ENCODE measurements around the gene CD4. TPM values are rescaled to one million over a fixed set of nuclear protein-coding genes. Genes with fewer than 3 reads are reported as not detected.

CD4 gene
- total RNA-seq, 1 experiment from 2014 or later: 0.42 TPM

- no peak overlapping the region for H3K4me2 ChIP-seq (ENCODE audit: low read length)
- no peak overlapping the region for H3K9ac ChIP-seq (ENCODE audit: low read length)
- ChIA-PET POLR2A (no interaction called here), RAD21 (ENCODE audit: low non-redundant PET in 1 of 2, low total read pairs in 2 of 2, uncharacterized antibody in 2 of 2, unreplicated experiment in 2 of 2) (no interaction called here), CTCF (no interaction called here)
- H3K27me3 ChIP-seq (ENCODE audit: insufficient read depth, low read length): no peaks in the 10 kb centered on the region
- no peak overlapping the region for H3K4me3 ChIP-seq (replicated peaks in 1 of 2; ENCODE audit: low read depth in 1 of 2, low read length in 2 of 2)
- ATAC-seq (no peak), DNase-seq (ENCODE audit: low read depth, low spot score) (no peak)
- intact Hi-C loops (cut with micrococcal nuclease): loop anchor here (5.0 kb wide), 1 partner anchor 212 kb away; no protein-coding TSS in a partner anchor
- peaks cover 14 to 21% of the 10 kb centered on the region in 2 experiments; a peak in 3 of 4 replicates for H3K4me1 ChIP-seq (ENCODE audit: control insufficient read depth in 1 of 2, insufficient read depth in 2 of 2, low read length in 2 of 2)
- H2AFZ ChIP-seq (ENCODE audit: low read depth, low read length, poor library complexity, severe bottlenecking): no peak overlapping the region
- BruUV-seq (replicated peaks): no TSS peak
- no peak for TF ChIP-seq SRF (IDR thresholded peaks at IDR 0.05; ENCODE audit: low read depth)
- no peak for TF ChIP-seq FOSL1 (IDR thresholded peaks at IDR 0.05; ENCODE audit: low read depth)
- no peak for TF ChIP-seq TCF7L2 (IDR thresholded peaks at IDR 0.05; ENCODE audit: borderline replicate concordance, extremely low read depth, insufficient read depth, insufficient read length)
- TF ChIP-seq, protein P1, sequence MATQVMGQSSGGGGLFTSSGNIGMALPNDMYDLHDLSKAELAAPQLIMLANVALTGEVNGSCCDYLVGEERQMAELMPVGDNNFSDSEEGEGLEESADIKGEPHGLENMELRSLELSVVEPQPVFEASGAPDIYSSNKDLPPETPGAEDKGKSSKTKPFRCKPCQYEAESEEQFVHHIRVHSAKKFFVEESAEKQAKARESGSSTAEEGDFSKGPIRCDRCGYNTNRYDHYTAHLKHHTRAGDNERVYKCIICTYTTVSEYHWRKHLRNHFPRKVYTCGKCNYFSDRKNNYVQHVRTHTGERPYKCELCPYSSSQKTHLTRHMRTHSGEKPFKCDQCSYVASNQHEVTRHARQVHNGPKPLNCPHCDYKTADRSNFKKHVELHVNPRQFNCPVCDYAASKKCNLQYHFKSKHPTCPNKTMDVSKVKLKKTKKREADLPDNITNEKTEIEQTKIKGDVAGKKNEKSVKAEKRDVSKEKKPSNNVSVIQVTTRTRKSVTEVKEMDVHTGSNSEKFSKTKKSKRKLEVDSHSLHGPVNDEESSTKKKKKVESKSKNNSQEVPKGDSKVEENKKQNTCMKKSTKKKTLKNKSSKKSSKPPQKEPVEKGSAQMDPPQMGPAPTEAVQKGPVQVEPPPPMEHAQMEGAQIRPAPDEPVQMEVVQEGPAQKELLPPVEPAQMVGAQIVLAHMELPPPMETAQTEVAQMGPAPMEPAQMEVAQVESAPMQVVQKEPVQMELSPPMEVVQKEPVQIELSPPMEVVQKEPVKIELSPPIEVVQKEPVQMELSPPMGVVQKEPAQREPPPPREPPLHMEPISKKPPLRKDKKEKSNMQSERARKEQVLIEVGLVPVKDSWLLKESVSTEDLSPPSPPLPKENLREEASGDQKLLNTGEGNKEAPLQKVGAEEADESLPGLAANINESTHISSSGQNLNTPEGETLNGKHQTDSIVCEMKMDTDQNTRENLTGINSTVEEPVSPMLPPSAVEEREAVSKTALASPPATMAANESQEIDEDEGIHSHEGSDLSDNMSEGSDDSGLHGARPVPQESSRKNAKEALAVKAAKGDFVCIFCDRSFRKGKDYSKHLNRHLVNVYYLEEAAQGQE (IDR thresholded peaks at IDR 0.05; ENCODE audit: low read depth): no peak
- TF ChIP-seq POLR2A (IDR thresholded peaks at IDR 0.05; ENCODE audit: borderline replicate concordance, extremely low read depth, insufficient read depth, insufficient read length): no peak
- no peak for TF ChIP-seq SIN3A (IDR thresholded peaks at IDR 0.05; ENCODE audit: low read depth)
- TF ChIP-seq EGR1 (IDR thresholded peaks at IDR 0.05; ENCODE audit: low read depth): no peak
- no peak for TF ChIP-seq RAD21 (IDR thresholded peaks at IDR 0.05; ENCODE audit: low read depth)
- no peak for TF ChIP-seq CEBPB (IDR thresholded peaks at IDR 0.05; ENCODE audit: low read depth)
- TF ChIP-seq, protein P2, sequence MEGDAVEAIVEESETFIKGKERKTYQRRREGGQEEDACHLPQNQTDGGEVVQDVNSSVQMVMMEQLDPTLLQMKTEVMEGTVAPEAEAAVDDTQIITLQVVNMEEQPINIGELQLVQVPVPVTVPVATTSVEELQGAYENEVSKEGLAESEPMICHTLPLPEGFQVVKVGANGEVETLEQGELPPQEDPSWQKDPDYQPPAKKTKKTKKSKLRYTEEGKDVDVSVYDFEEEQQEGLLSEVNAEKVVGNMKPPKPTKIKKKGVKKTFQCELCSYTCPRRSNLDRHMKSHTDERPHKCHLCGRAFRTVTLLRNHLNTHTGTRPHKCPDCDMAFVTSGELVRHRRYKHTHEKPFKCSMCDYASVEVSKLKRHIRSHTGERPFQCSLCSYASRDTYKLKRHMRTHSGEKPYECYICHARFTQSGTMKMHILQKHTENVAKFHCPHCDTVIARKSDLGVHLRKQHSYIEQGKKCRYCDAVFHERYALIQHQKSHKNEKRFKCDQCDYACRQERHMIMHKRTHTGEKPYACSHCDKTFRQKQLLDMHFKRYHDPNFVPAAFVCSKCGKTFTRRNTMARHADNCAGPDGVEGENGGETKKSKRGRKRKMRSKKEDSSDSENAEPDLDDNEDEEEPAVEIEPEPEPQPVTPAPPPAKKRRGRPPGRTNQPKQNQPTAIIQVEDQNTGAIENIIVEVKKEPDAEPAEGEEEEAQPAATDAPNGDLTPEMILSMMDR (IDR thresholded peaks at IDR 0.05 in 2 of 3, conservative IDR thresholded peaks at IDR 0.05 in 1 of 3; ENCODE audit: borderline replicate concordance in 1 of 3, insufficient read depth in 1 of 3, low read depth in 2 of 3, low read length in 2 of 3): no peak
- no peak for TF ChIP-seq POLR2AphosphoS5 (IDR thresholded peaks at IDR 0.05; ENCODE audit: low read depth, low read length)
- no peak for TF ChIP-seq ZFX (IDR thresholded peaks at IDR 0.05)
- TF ChIP-seq EZH2 (IDR thresholded peaks at IDR 0.05): no peak
- TF ChIP-seq JUND (IDR thresholded peaks at IDR 0.05): no peak
- TF ChIP-seq, protein P3, sequence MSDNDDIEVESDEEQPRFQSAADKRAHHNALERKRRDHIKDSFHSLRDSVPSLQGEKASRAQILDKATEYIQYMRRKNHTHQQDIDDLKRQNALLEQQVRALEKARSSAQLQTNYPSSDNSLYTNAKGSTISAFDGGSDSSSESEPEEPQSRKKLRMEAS (IDR thresholded peaks at IDR 0.05): no peak
- no peak for TF ChIP-seq CBX3 (IDR thresholded peaks at IDR 0.05; ENCODE audit: low read depth)
- no peak for TF ChIP-seq YY1 (IDR thresholded peaks at IDR 0.05; ENCODE audit: extremely low read depth, insufficient replicate concordance, low read depth, low read length)
- TF ChIP-seq, protein P4, sequence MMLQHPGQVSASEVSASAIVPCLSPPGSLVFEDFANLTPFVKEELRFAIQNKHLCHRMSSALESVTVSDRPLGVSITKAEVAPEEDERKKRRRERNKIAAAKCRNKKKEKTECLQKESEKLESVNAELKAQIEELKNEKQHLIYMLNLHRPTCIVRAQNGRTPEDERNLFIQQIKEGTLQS (IDR thresholded peaks at IDR 0.05): no peak
- peaks cover 41 to 57% of the 10 kb centered on the region in 2 experiments; a peak in 3 of 4 replicates for H3K36me3 ChIP-seq (ENCODE audit: control insufficient read depth in 1 of 2, insufficient read depth in 2 of 2, low read length in 2 of 2)
- H3K27ac ChIP-seq (ENCODE audit: low read depth, low read length): no peak overlapping the region
- H3K9me3 ChIP-seq (ENCODE audit: control insufficient read depth in 1 of 2, insufficient read depth in 1 of 2, low read depth in 1 of 2, low read length in 2 of 2): no peaks in the 10 kb centered on the region
- H4K20me1 ChIP-seq (ENCODE audit: insufficient read depth): no peaks in the 10 kb centered on the region
- peaks cover 31% of the 10 kb centered on the region for H3K79me2 ChIP-seq (ENCODE audit: insufficient read depth, low read length)
- H3K9me2 ChIP-seq (ENCODE audit: insufficient read depth): no peaks in the 10 kb centered on the region
Measured at GRCh38 chr12:6750506-6750905, 38.8 kb upstream of the CD4 start.
